Stimulated activated naive CD8-positive, alpha-beta T cell treated with anti-CD3 and anti-CD28 coated beads, Interleukin-15, amount 100 ng/mL, for 72 hours (primary cell): ENCODE results near the gene UCKL1.
"Not testable (repeated sequence)": the region's sequence is repeated elsewhere in the genome, so short reads cannot be mapped to it uniquely, and the experiment has no call there.

Experiments
- ATAC-seq: fragments of 150-1000 bp; cut with Tn5 transposase; 2 replicates; pipeline ENCODE4 v1.10.0; 2021; ENCODE audit warnings: mild to moderate bottlenecking, moderate library complexity
- DNase-seq, 2 donors: peaks; one replicate each; pipeline ENCODE4 v3.0.0; 2021 to 2022
- H3K27ac Mint-ChIP-seq, 2 donors: one replicate each; pipeline ENCODE4 v1.8.0; 2022; ENCODE audit warnings: mild to moderate bottlenecking in 2 of 2, mixed read lengths in 2 of 2, moderate library complexity in 2 of 2
- H3K27me3 Mint-ChIP-seq: one replicate; pipeline ENCODE4 v1.8.0; 2022; ENCODE audit warnings: mixed read lengths
- H3K4me1 Mint-ChIP-seq: one replicate; pipeline ENCODE4 v1.8.0; 2022; ENCODE audit warnings: mild to moderate bottlenecking, mixed read lengths
- H3K4me3 Mint-ChIP-seq, 2 donors: one replicate each; pipeline ENCODE4 v1.8.0; 2022; ENCODE audit warnings: mild to moderate bottlenecking in 2 of 2, mixed read lengths in 2 of 2, moderate library complexity in 1 of 2
- H3K9me3 Mint-ChIP-seq, 2 donors: one replicate each; pipeline ENCODE4 v1.8.0; 2022; ENCODE audit warnings: mixed read lengths in 2 of 2

The UCKL1 gene

GRCh38 chr20:63976980-63977738 lies 20.9 kb upstream of the UCKL1 start:
- peak overlapping the region; percentile 88 to 97 for H3K4me3 Mint-ChIP-seq
- H3K27me3 Mint-ChIP-seq: no peaks in the 10 kb centered on the region
- ATAC-seq (no peak), DNase-seq (no peak)
- no peaks in the 10 kb centered on the region for H3K9me3 Mint-ChIP-seq
- peaks cover 81% of the 10 kb centered on the region for H3K4me1 Mint-ChIP-seq
- H3K27ac Mint-ChIP-seq: peak overlapping the region; percentile 47 to 63

- ATAC-seq, DNase-seq, H3K9me3 Mint-ChIP-seq, H3K27me3 Mint-ChIP-seq: not testable (repeated sequence)
- H3K27ac Mint-ChIP-seq: peak overlapping the region in 1 of 2 donors; percentile 47
- H3K4me3 Mint-ChIP-seq: peak overlapping the region; percentile 83 to 97
- peaks cover 80% of the 10 kb centered on the region for H3K4me1 Mint-ChIP-seq
Measured at GRCh38 chr20:63976511-63976910, 20.3 kb upstream of the UCKL1 start.

GRCh38 chr20:63974402-63975200 lies 18.4 kb upstream of the UCKL1 start:
- H3K27ac Mint-ChIP-seq: no peak overlapping the region
- peaks cover 12% of the 10 kb centered on the region for H3K27me3 Mint-ChIP-seq
- ATAC-seq (no peak), DNase-seq (peak in 1 of 2 donors; percentile 16)
- H3K9me3 Mint-ChIP-seq: no peaks in the 10 kb centered on the region
- no peak overlapping the region for H3K4me3 Mint-ChIP-seq
- H3K4me1 Mint-ChIP-seq: peaks cover 67% of the 10 kb centered on the region

- DNase-seq (peak; percentile 75 to 80), ATAC-seq (no peak)
- H3K27ac Mint-ChIP-seq: peak overlapping the region in 1 of 2 donors; percentile 54
- peaks cover 12% of the 10 kb centered on the region for H3K27me3 Mint-ChIP-seq
- no peaks in the 10 kb centered on the region for H3K9me3 Mint-ChIP-seq
- H3K4me3 Mint-ChIP-seq: peak overlapping the region in 1 of 2 donors; percentile 57
- peaks cover 70% of the 10 kb centered on the region for H3K4me1 Mint-ChIP-seq
Measured at GRCh38 chr20:63973636-63974401, 17.6 kb upstream of the UCKL1 start.

- no peak for ATAC-seq
- H3K9me3 Mint-ChIP-seq: no peaks in the 10 kb centered on the region
- no peak for DNase-seq
- peaks cover 12% of the 10 kb centered on the region for H3K27me3 Mint-ChIP-seq
- peaks cover 72% of the 10 kb centered on the region for H3K4me1 Mint-ChIP-seq
- H3K27ac Mint-ChIP-seq: no peak overlapping the region
- no peak overlapping the region for H3K4me3 Mint-ChIP-seq
Measured at GRCh38 chr20:63973160-63973479, 16.9 kb upstream of the UCKL1 start.

- Mint-ChIP-seq H3K4me3 (no peak overlapping the region), H3K27ac (peak overlapping the region in 1 of 2 donors; percentile 69), H3K27me3 (peaks cover 12% of the 10 kb centered on the region), H3K4me1 (peaks cover 67% of the 10 kb centered on the region), H3K9me3 (no peaks in the 10 kb centered on the region)
- peak in 1 of 2 donors; percentile 13 for DNase-seq
- ATAC-seq: no peak
Measured at GRCh38 chr20:63972312-63973159, 16.3 kb upstream of the UCKL1 start.

- peaks cover 12% of the 10 kb centered on the region for H3K27me3 Mint-ChIP-seq
- not testable (repeated sequence) for ATAC-seq, H3K9me3 Mint-ChIP-seq, H3K4me3 Mint-ChIP-seq, DNase-seq
- H3K27ac Mint-ChIP-seq: peak overlapping the region in 1 of 2 donors; percentile 69
- H3K4me1 Mint-ChIP-seq: peaks cover 61% of the 10 kb centered on the region
Measured at GRCh38 chr20:63971960-63972311, 15.7 kb upstream of the UCKL1 start.

GRCh38 chr20:63970714-63971431 lies 14.7 kb upstream of the UCKL1 start:
- Mint-ChIP-seq H3K4me3 (peak overlapping the region; percentile 67), H3K27ac (peak overlapping the region in 1 of 2 donors; percentile 66), H3K4me1 (peaks cover 50% of the 10 kb centered on the region), H3K27me3 (peaks cover 12% of the 10 kb centered on the region), H3K9me3 (peaks cover 0 to 4% of the 10 kb centered on the region in 2 donors)
- no peak for ATAC-seq
- DNase-seq: peak in 1 of 2 donors; percentile 13

- peaks cover 48% of the 10 kb centered on the region for H3K4me1 Mint-ChIP-seq
- peak within 1 kb of the TSS; percentile 96 to 98 for H3K27ac Mint-ChIP-seq
- ATAC-seq: peak; percentile 58
- DNase-seq: peak; percentile 43 to 62
- peak within 1 kb of the TSS; percentile 87 to 88 for H3K4me3 Mint-ChIP-seq
- H3K27me3 Mint-ChIP-seq: peaks cover 12% of the 10 kb centered on the region
- H3K9me3 Mint-ChIP-seq: peaks cover 0 to 6% of the 10 kb centered on the region in 2 donors
Measured at GRCh38 chr20:63969838-63970713, 13.9 kb upstream of the UCKL1 start, which contains the start of gene ZNF512B. Gene ZNF512B (minus strand): TSS chr20:63969930. CDS start chr20:63967950, 1,980 bp downstream.

GRCh38 chr20:63968928-63969760 lies 12.9 kb upstream of the UCKL1 start:
- peaks cover 0 to 6% of the 10 kb centered on the region in 2 donors for H3K9me3 Mint-ChIP-seq
- H3K4me3 Mint-ChIP-seq: peak overlapping the region; percentile 87 to 88
- H3K4me1 Mint-ChIP-seq: peaks cover 41% of the 10 kb centered on the region
- peak overlapping the region; percentile 96 to 98 for H3K27ac Mint-ChIP-seq
- DNase-seq: peak; percentile 29 to 39
- peak; percentile 29 for ATAC-seq
- peaks cover 12% of the 10 kb centered on the region for H3K27me3 Mint-ChIP-seq

- peak overlapping the region; percentile 96 to 98 for H3K27ac Mint-ChIP-seq
- peak; percentile 19 for ATAC-seq
Measured at GRCh38 chr20:63968136-63968927, 12.1 kb upstream of the UCKL1 start.

More at GRCh38 chr20:63968136-63968927, 12.1 kb upstream of the UCKL1 start:
- peak; percentile 2 to 13 for DNase-seq
- Mint-ChIP-seq H3K4me1 (peaks cover 33% of the 10 kb centered on the region), H3K4me3 (peak overlapping the region; percentile 87 to 88), H3K9me3 (peaks cover 0 to 6% of the 10 kb centered on the region in 2 donors), H3K27me3 (peaks cover 12% of the 10 kb centered on the region)
